ENCODE results near the gene CREB3. TPM values are rescaled to one million over a fixed set of nuclear protein-coding genes. Genes with fewer than 3 reads are reported as not detected.
A peak's percentile ranks its signal among the peaks of the same experiment; 100 is the strongest.

The CREB3 gene
- polyA plus RNA-seq: 88.4 and 92.9 TPM in 2 replicates
- polyA minus RNA-seq: 49.9 and 50.9 TPM in 2 replicates

GRCh38 chr9:35732185-35732799 is at the start of gene CREB3, which contains the start of gene TLN1:
Gene CREB3 (plus strand): TSS chr9:35732666. CDS start chr9:35732773, 107 bp downstream.
Gene TLN1 (minus strand): TSS chr9:35732195. CDS start chr9:35725694, 6,501 bp downstream.
- Histone ChIP-seq H3K36me3 (ENCODE audit: insufficient read depth, low read length) (no peaks in the 10 kb centered on the region), H3F3A (ENCODE audit: insufficient read depth, low read length, poor library complexity, severe bottlenecking) (no peaks in the 10 kb centered on the region), H3K9me2 (ENCODE audit: insufficient read depth, low read length) (no peaks in the 10 kb centered on the region), H3K4me3 (ENCODE audit: low read length) (peak within 1 kb of the TSS; percentile 81), H3K9me3 (ENCODE audit: low read length) (no peaks in the 10 kb centered on the region), H3K27me3 (ENCODE audit: insufficient read depth, low read depth, low read length) (no peaks in the 10 kb centered on the region), H3K9ac (ENCODE audit: low read length) (peak within 1 kb of the TSS; percentile 79), H4K20me1 (ENCODE audit: insufficient read depth) (no peaks in the 10 kb centered on the region), H2AFZ (ENCODE audit: low read depth, low read length) (peak within 1 kb of the TSS; percentile 78), H3K27ac (ENCODE audit: low read length) (peak within 1 kb of the TSS; percentile 83), H3K79me2 (replicated peaks; ENCODE audit: insufficient read depth, low read length) (peaks cover 31% of the 10 kb centered on the region), H3K4me2 (ENCODE audit: low read length) (peak within 1 kb of the TSS; percentile 83)
- TF ChIP-seq EP300 (conservative IDR thresholded peaks at IDR 0.05; ENCODE audit: poor library complexity, severe bottlenecking): peak; percentile 35
- peak; percentile 86 for TF ChIP-seq POLR2AphosphoS5 (IDR thresholded peaks at IDR 0.05)
- TF ChIP-seq CTCF (IDR thresholded peaks at IDR 0.05; ENCODE audit: poor library complexity, severe bottlenecking): peak; percentile 48
- no peak for TF ChIP-seq REST (IDR thresholded peaks at IDR 0.05; ENCODE audit: borderline replicate concordance)
- TF ChIP-seq SMC3 (conservative IDR thresholded peaks at IDR 0.05; ENCODE audit: poor library complexity): peak; percentile 26
- TF ChIP-seq MXI1 (conservative IDR thresholded peaks at IDR 0.05; ENCODE audit: poor library complexity, severe bottlenecking): peak; percentile 67
- no peak for TF ChIP-seq EZH2 (IDR thresholded peaks at IDR 0.05; ENCODE audit: borderline replicate concordance, insufficient read depth, low read length, poor library complexity, severe bottlenecking)
- no peak for TF ChIP-seq TAF1 (IDR thresholded peaks at IDR 0.05; ENCODE audit: low read depth)
- peak; percentile 22 for TF ChIP-seq RAD21 (conservative IDR thresholded peaks at IDR 0.05)

- no peaks in the 10 kb centered on the region for H3K9me2 ChIP-seq (ENCODE audit: insufficient read depth, low read length)
- no peaks in the 10 kb centered on the region for H4K20me1 ChIP-seq (ENCODE audit: insufficient read depth)
Observed at GRCh38 chr9:35683323-35683722, 49.1 kb upstream of the CREB3 start.

More at GRCh38 chr9:35683323-35683722, 49.1 kb upstream of the CREB3 start:
- H3F3A ChIP-seq (ENCODE audit: insufficient read depth, low read length, poor library complexity, severe bottlenecking): no peaks in the 10 kb centered on the region
- H3K27me3 ChIP-seq (ENCODE audit: insufficient read depth, low read depth, low read length): no peaks in the 10 kb centered on the region
- H2AFZ ChIP-seq (ENCODE audit: low read depth, low read length): no peak overlapping the region
- no peaks in the 10 kb centered on the region for H3K36me3 ChIP-seq (ENCODE audit: insufficient read depth, low read length)
- H3K9ac ChIP-seq (ENCODE audit: low read length): no peak overlapping the region
- H3K27ac ChIP-seq (ENCODE audit: low read length): no peak overlapping the region
- no peak overlapping the region for H3K4me3 ChIP-seq (ENCODE audit: low read length)
- TF ChIP-seq SMC3 (conservative IDR thresholded peaks at IDR 0.05; ENCODE audit: poor library complexity) (no peak), EP300 (conservative IDR thresholded peaks at IDR 0.05; ENCODE audit: poor library complexity, severe bottlenecking) (no peak), POLR2AphosphoS5 (IDR thresholded peaks at IDR 0.05) (no peak), CTCF (IDR thresholded peaks at IDR 0.05; ENCODE audit: poor library complexity, severe bottlenecking) (no peak), EZH2 (IDR thresholded peaks at IDR 0.05; ENCODE audit: borderline replicate concordance, insufficient read depth, low read length, poor library complexity, severe bottlenecking) (no peak), REST (IDR thresholded peaks at IDR 0.05; ENCODE audit: borderline replicate concordance) (no peak), TAF1 (IDR thresholded peaks at IDR 0.05; ENCODE audit: low read depth) (no peak), MXI1 (conservative IDR thresholded peaks at IDR 0.05; ENCODE audit: poor library complexity, severe bottlenecking) (no peak), RAD21 (conservative IDR thresholded peaks at IDR 0.05) (no peak)
- no peaks in the 10 kb centered on the region for H3K79me2 ChIP-seq (replicated peaks; ENCODE audit: insufficient read depth, low read length)
- no peak overlapping the region for H3K4me2 ChIP-seq (ENCODE audit: low read length)
- H3K9me3 ChIP-seq (ENCODE audit: low read length): no peaks in the 10 kb centered on the region

All from neural cell (in vitro differentiated cells).